GM21717 (cell line): Measurements from ENCODE around the gene GOLGA6L10.
"Not testable (repeated sequence)": the region's sequence is repeated elsewhere in the genome, so short reads cannot be mapped to it uniquely, and the experiment has no call there.

Source experiments
- ATAC-seq: cut with Tn5 transposase; IDR thresholded peaks from one replicate; pipeline ENCODE4 v1.9.1; 2021; ENCODE audit warnings: mild to moderate bottlenecking, moderate library complexity; ENCODE audit not compliant: unreplicated experiment

The GOLGA6L10 gene

DNA sequence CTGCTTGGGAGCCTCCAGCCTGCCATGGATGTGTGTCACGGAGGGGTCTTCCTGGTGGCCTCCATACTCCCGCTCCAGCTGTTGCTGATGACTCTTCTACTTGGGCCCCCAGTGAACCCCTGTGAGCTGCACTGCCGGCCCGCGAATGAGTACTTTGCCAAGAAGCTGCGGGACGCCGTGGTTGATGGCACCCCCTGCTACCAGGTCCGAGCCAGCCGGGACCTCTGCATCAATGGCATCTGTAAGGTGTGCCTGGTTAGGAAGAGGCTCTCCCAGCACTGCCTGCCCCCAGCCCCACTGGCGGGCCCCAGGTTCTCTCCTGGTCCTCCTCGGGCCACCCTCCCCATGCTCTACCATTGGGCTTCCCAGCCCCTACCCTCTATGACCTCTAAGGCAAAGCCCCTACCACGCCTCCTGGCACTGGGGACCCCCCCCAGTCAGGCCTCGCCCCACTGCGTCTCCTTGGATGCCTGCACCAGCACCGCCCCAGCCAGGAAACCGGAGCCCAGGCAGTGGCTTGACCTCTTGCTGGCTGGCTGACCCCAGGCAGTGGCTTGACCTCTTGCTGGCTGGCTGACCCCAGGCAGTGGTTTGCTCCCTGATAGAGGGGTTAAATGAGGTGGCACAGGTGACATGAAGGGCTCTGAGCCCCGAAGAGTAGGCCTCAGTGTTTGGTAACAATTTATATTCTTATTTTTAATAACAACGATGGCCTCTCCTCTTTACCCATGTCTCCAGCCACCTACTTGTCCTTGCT lies 29.6 kb downstream of the GOLGA6L10 start:
- ATAC-seq = not testable (repeated sequence)

GRCh38 chr15:82318281-82318680 lies 31.0 kb downstream of the GOLGA6L10 start:
- ATAC-seq = not testable (repeated sequence)

GRCh38 chr15:82317516-82317915 lies 31.8 kb downstream of the GOLGA6L10 start:
- ATAC-seq = not testable (repeated sequence)

DNA sequence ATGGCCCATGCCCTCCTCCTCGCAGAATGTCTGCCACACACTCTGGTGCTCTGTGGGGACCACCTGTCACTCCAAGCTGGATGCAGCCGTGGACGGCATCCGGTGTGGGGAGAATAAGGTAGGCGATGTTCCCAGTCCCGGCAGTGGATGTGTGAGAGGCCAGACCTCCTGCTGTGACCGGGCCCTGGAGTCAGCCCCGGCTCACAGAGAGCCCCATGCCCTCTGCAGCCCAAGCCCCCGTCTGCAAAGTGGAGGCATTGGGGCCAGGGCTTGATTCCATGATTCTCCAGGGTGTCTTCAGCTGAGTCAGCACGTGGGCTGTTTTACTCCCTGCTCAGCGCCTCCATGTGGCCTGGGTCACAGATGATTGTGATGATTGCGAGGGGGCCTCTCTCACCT lies 32.2 kb downstream of the GOLGA6L10 start:
- ATAC-seq = no peak

DNA sequence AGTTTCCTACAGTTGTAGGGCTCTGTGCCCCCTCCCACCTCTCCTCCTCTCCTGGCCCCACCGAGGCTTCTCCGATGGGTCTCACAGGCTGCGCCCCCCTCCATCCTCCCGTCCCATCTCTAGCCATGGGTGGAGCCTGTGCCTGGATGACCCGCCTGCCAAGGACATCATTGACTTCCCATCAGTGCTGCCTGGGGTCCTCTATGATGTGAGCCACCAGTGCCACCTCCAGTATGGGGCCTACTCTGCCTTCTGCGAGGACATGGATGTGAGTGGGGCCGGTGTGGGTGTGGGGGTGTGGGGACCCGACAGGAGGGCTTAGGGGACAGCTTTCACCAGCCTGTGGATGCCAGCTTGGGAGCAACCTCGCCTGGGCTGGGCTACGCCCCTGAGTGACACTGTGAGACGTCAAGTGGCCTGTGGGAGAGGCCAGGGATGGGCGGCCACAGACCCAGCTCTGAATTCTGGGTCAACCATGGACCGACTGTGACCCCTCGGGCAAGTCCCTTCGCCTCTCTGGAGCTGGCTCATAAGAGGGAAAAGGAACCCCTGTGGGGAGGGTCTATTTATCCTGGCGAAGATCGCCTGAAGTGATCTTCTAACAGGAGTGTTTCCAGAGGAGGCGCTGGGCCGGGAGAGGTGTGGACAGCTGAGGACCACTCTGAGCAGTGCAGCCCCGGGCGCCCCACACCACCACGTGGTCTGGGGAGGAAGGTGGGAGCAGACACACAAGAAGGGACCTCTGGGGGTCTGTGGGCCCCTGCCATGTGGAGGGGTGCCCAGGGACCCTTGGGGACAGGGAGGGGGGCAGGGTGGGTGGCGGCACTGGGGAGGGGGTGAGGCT lies 32.8 kb downstream of the GOLGA6L10 start:
- ATAC-seq = not testable (repeated sequence)

- no peak for ATAC-seq
Measured at GRCh38 chr15:82315519-82316246, 33.6 kb downstream of the GOLGA6L10 start.

- no peak for ATAC-seq
Measured at GRCh38 chr15:82314769-82315518, 34.3 kb downstream of the GOLGA6L10 start.

DNA sequence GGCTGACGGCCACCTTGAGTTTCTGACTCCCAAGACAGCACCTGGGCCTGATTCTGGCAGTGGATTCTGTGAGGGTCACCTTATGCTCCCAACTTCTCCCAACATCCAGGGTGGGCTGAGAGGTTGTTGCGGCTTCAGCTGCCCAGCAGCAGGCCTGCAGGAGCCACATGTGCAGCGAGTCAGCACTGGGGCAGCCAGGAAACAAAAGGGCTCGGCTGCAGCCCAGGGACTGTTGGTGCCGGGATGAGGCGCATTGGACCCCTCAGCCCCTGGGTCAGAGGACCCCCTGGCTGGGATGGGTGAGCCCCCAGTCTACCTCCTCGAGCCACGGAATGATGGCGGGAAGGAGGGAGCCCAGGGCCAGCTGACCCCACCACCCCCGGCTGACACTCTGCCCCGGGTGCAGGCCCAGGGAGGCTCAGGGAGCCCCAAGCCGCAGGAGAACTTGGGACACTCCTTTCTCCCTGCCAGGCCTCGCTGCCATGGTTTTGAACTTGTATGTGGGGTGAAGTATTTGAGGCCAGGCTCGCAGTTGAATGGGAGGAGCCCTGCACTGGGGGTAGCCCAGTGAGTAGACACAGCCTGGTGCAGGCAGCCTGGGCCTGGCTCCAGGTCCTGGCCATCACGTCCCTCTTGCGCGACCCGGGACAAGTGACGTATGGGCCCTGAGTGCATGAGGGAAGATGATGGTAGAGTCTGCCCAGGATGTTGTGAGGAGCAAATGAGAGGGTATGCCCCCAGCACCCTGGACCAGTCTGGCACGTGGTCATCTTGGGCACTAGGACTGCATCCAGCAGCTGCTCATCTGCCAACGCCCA lies 35.1 kb downstream of the GOLGA6L10 start:
- ATAC-seq = not testable (repeated sequence)

- no peak for ATAC-seq
Measured at GRCh38 chr15:82313446-82313845, 35.8 kb downstream of the GOLGA6L10 start.

DNA sequence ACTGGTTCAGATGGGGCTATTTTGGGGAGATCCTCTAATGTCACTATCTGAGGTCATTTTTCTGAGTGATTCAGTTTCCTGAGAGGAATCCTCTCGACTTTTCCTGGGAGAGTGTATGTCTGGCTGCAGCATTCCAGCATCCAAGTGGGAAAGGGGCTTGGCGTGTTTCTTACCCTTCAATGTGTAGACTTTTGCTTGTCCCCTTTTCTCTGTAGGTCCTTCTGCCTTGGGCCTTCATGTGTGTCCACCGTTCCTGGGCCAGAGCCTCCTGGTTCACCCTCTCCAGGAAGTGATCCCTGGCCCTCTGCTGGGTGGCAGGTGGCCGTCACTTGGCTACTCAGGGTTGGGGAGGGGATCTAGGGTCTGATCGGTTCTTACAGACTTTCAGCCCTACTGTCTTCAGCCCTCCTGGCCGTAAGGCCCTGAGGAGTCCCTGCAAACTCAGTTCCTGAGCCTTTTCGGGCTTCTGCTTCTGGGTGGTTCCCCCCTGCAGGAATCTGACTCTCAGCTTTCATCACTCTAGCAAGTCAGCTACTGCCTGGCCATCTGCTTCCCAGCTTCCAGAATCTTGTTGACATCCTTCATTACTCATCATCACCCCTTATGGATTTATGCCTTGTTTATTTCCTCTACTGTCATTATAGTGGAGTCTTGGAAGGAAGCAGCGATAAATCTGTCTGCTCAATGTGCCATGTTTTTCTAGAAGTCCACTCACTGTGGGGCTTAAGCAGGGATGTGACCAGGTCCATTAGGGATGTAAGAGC lies 36.5 kb downstream of the GOLGA6L10 start:
- ATAC-seq = no peak

- ATAC-seq = not testable (repeated sequence)
Measured at GRCh38 chr15:82311321-82311720, 38.0 kb downstream of the GOLGA6L10 start.

GRCh38 chr15:82309802-82310201 lies 39.5 kb downstream of the GOLGA6L10 start:
- no peak for ATAC-seq

- no peak for ATAC-seq
Measured at GRCh38 chr15:82307714-82308081, 41.6 kb downstream of the GOLGA6L10 start.

DNA sequence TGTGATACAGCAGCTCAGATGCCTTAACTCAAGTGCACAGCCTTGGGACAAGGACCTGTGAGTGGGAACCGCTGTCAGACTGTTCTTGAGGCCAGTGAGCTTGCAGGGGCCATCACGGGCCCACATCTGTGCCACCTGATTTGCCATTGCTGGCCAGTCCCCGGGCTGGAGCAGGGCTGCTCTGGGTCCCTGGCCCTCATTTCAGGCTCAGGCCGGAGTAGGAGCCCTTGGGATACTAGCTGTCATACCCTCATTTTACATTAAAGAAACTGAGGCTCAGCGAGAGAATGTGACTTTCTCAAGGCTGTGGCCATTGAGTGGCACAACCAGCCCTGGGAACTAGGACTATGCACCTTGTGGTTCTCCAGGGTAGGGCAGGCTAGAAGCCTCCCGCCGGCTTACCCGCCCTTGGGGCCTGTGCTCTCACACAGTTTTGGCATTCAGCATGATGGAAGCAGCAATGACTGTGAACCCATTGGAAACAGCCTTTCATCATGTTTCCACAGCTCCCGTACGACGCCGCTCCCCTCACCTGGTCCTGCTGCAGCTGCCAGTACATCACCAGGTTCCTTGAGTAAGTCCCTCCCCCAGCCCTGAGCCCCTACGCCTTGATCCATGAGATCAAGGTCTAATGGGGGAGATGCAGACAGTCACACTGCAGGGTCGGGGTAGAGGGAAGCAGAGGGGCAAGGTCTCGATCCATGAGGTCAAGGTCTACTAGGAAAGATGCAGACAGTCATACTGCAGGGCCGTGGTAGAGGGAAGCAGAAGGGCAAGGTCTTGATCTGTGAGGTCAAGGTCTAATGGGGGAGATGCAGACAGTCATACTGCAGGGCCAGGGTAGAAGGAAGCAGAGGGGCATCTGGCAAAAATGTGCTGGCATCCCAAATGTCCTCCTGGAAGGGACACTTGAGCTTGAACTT lies 42.2 kb downstream of the GOLGA6L10 start:
- ATAC-seq = no peak

DNA sequence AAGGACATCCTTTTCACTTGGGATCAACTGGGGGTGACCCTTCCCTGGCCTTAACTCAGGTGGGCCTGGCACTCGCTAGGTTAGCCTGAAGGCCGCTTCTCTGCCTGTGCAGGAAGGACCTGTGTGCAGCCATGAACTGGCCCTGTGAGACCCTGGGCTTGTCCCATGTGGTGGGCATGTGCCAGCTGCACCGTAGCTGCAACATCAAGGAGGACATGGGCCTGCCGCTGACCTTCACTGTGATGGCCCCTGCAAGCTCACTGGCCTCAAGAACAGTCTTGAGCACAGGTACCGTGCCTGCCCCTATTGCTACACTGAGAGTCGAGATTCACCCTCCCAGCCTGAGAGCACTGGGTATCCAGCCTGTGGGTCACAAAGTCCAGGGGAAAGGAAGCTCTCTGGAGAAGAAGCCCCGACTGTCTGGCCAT lies 43.6 kb downstream of the GOLGA6L10 start:
- ATAC-seq = no peak

GRCh38 chr15:82304778-82305090 lies 44.5 kb downstream of the GOLGA6L10 start:
- no peak for ATAC-seq

GRCh38 chr15:82303956-82304777 lies 45.1 kb downstream of the GOLGA6L10 start:
- no peak for ATAC-seq
